Duodenal mucosa (tissue), 2 donors: ENCODE data around the gene VSTM2B.

Source experiments
- H3K27ac ChIP-seq: one replicate; pipeline ENCODE4 v1.7.0; 2013; ENCODE audit warnings: low read depth, low read length
- H3K27me3 ChIP-seq, 2 donors: one replicate each; pipeline ENCODE4 v1.7.0; 2013; ENCODE audit warnings: low read length in 2 of 2, control low read depth in 1 of 2; ENCODE audit not compliant: insufficient read depth in 2 of 2, control insufficient read depth in 1 of 2
- H3K36me3 ChIP-seq, 2 donors: one replicate each; pipeline ENCODE4 v1.7.0; 2013; ENCODE audit warnings: low read length in 2 of 2, control low read depth in 1 of 2; ENCODE audit not compliant: insufficient read depth in 2 of 2, control insufficient read depth in 1 of 2
- H3K4me1 ChIP-seq, 2 donors: one replicate each; pipeline ENCODE4 v1.7.0; 2013; ENCODE audit warnings: low read length in 2 of 2, control low read depth in 1 of 2; ENCODE audit not compliant: insufficient read depth in 2 of 2, control insufficient read depth in 1 of 2
- H3K4me3 ChIP-seq, 2 donors: one replicate each; pipeline ENCODE4 v1.7.0; 2013; ENCODE audit warnings: low read length in 2 of 2, low read depth in 1 of 2
- H3K9ac ChIP-seq, 2 donors: one replicate each; pipeline ENCODE4 v1.7.0; 2013; ENCODE audit warnings: low read length in 2 of 2, low read depth in 1 of 2
- H3K9me3 ChIP-seq, 2 donors: one replicate each; pipeline ENCODE4 v1.7.0; 2013; ENCODE audit warnings: low read length in 2 of 2, control low read depth in 1 of 2; ENCODE audit not compliant: control insufficient read depth in 1 of 2

The VSTM2B gene

GRCh38 chr19:29538146-29538545 is 12.4 kb downstream of the VSTM2B start:
- Histone ChIP-seq H3K4me3 (no peak overlapping the region), H3K9me3 (no peaks in the 10 kb centered on the region), H3K4me1 (no peaks in the 10 kb centered on the region), H3K27ac (no peak overlapping the region), H3K36me3 (no peaks in the 10 kb centered on the region), H3K27me3 (no peaks in the 10 kb centered on the region), H3K9ac (no peak overlapping the region)

GRCh38 chr19:29538651-29539050 is 12.9 kb downstream of the VSTM2B start:
- Histone ChIP-seq H3K4me3 (no peak overlapping the region), H3K27me3 (no peaks in the 10 kb centered on the region), H3K36me3 (no peaks in the 10 kb centered on the region), H3K4me1 (no peaks in the 10 kb centered on the region), H3K27ac (no peak overlapping the region), H3K9me3 (no peaks in the 10 kb centered on the region), H3K9ac (no peak overlapping the region)

GRCh38 chr19:29539131-29539530 is 13.3 kb downstream of the VSTM2B start:
- no peaks in the 10 kb centered on the region for H3K4me1 ChIP-seq
- no peaks in the 10 kb centered on the region for H3K9me3 ChIP-seq
- H3K27ac ChIP-seq: no peak overlapping the region
- H3K36me3 ChIP-seq: no peaks in the 10 kb centered on the region
- no peak overlapping the region for H3K9ac ChIP-seq
- H3K27me3 ChIP-seq: no peaks in the 10 kb centered on the region
- no peak overlapping the region for H3K4me3 ChIP-seq

GRCh38 chr19:29539670-29540069 is 13.9 kb downstream of the VSTM2B start:
- Histone ChIP-seq H3K36me3 (no peaks in the 10 kb centered on the region), H3K27ac (no peak overlapping the region), H3K4me3 (no peak overlapping the region), H3K9me3 (no peaks in the 10 kb centered on the region), H3K27me3 (no peaks in the 10 kb centered on the region), H3K4me1 (no peaks in the 10 kb centered on the region), H3K9ac (no peak overlapping the region)

GRCh38 chr19:29540114-29540513 is 14.3 kb downstream of the VSTM2B start:
- Histone ChIP-seq H3K27ac (no peak overlapping the region), H3K36me3 (no peaks in the 10 kb centered on the region), H3K27me3 (no peaks in the 10 kb centered on the region), H3K4me1 (no peaks in the 10 kb centered on the region), H3K9me3 (no peaks in the 10 kb centered on the region), H3K4me3 (no peak overlapping the region), H3K9ac (no peak overlapping the region)

GRCh38 chr19:29541473-29542253 is 15.9 kb downstream of the VSTM2B start:
- no peak overlapping the region for H3K27ac ChIP-seq
- H3K4me3 ChIP-seq: no peak overlapping the region
- no peaks in the 10 kb centered on the region for H3K36me3 ChIP-seq
- H3K9ac ChIP-seq: no peak overlapping the region
- H3K4me1 ChIP-seq: no peaks in the 10 kb centered on the region
- H3K27me3 ChIP-seq: no peaks in the 10 kb centered on the region
- H3K9me3 ChIP-seq: no peaks in the 10 kb centered on the region

- no peaks in the 10 kb centered on the region for H3K36me3 ChIP-seq
- H3K27me3 ChIP-seq: no peaks in the 10 kb centered on the region
- no peak overlapping the region for H3K4me3 ChIP-seq
- H3K4me1 ChIP-seq: no peaks in the 10 kb centered on the region
- H3K9me3 ChIP-seq: no peaks in the 10 kb centered on the region
- no peak overlapping the region for H3K9ac ChIP-seq
- H3K27ac ChIP-seq: no peak overlapping the region
Measured at GRCh38 chr19:29542327-29542726, 16.5 kb downstream of the VSTM2B start.

- Histone ChIP-seq H3K9ac (no peak overlapping the region), H3K4me1 (no peaks in the 10 kb centered on the region), H3K9me3 (no peaks in the 10 kb centered on the region), H3K27ac (no peak overlapping the region), H3K4me3 (no peak overlapping the region), H3K36me3 (no peaks in the 10 kb centered on the region), H3K27me3 (no peaks in the 10 kb centered on the region)
Measured at GRCh38 chr19:29542776-29543175, 17.0 kb downstream of the VSTM2B start.

- no peaks in the 10 kb centered on the region for H3K27me3 ChIP-seq
- H3K36me3 ChIP-seq: no peaks in the 10 kb centered on the region
- H3K9me3 ChIP-seq: no peaks in the 10 kb centered on the region
- H3K4me1 ChIP-seq: no peaks in the 10 kb centered on the region
- no peak overlapping the region for H3K27ac ChIP-seq
- H3K4me3 ChIP-seq: no peak overlapping the region
- no peak overlapping the region for H3K9ac ChIP-seq
Measured at GRCh38 chr19:29543381-29543780, 17.6 kb downstream of the VSTM2B start.

- H3K36me3 ChIP-seq: no peaks in the 10 kb centered on the region
- no peak overlapping the region for H3K9ac ChIP-seq
Measured at GRCh38 chr19:29544656-29545360, 19.0 kb downstream of the VSTM2B start.

More at GRCh38 chr19:29544656-29545360, 19.0 kb downstream of the VSTM2B start:
- Histone ChIP-seq H3K27ac (no peak overlapping the region), H3K4me3 (no peak overlapping the region), H3K4me1 (no peaks in the 10 kb centered on the region), H3K9me3 (no peaks in the 10 kb centered on the region), H3K27me3 (no peaks in the 10 kb centered on the region)
